ENCODE data around the gene CDKN1B. TPM values are rescaled to one million over a fixed set of nuclear protein-coding genes. Genes with fewer than 3 reads are reported as not detected.
"Not testable (repeated sequence)": the region's sequence is repeated elsewhere in the genome, so short reads cannot be mapped to it uniquely, and the experiment has no call there.

The CDKN1B gene
- polyA plus RNA-seq, 5 donors, result 59.9 to 69.8 (median 64.7) TPM

DNA sequence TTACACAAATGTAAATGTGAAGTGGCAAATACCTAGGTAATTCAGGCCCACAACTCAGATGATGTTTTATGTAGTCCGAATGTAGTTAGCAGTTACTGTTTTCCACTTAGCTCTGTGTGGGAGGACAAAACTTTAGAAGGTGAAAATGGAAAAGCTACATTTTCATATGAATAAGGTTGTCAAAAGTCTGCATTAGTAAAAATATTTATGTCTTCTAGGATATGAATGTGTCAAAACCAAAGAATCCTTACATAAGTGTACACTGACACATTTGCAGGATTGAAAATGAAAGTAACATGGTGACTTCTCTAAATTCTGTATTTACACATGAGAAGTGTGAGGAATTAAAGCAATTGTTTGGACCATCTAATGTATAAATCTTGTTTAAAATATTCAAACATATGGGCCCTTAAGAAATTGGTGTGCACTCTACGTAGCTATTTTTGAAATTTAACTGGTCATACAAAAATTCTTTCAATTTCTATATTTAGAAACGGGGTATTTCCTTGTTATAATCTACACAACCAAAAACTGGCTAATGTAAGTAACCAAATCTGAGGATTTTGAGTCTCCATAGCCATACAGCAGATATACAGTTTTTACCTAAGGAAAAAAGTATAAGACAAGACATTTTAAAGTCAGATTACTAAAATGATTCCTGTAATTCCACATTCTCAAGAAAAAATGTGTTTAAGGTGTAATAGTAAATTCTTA lies 5.4 kb downstream of the CDKN1B start:
- peak in 1 of 2 donors; percentile 43 for DNase-seq

DNA sequence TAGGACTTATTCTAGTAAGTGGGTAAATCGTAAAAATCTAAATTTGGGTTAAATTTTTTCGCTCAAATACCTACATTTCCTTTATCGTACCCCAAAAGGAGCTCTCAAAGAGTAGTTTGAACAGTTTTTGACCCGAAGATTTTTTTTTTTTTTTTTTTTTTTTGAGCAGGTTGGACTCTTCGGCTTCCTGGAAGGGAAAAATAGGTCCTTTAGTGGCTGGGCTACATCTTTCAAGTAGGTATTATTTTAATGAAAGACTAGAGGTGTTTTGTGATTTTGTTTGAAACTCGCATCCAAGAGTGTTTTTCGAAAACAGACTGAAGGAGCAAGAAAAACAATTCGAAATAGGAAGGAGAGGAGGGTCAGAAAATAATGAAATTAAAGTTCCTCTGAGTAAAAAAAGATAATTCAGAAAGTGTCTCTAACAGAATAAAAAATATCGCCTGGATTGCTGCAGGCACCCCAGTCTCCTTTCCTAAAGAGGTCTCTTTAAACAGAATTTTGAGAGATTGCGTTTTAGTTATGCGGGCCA lies 6.0 kb downstream of the CDKN1B start:
- no peak for DNase-seq

DNA sequence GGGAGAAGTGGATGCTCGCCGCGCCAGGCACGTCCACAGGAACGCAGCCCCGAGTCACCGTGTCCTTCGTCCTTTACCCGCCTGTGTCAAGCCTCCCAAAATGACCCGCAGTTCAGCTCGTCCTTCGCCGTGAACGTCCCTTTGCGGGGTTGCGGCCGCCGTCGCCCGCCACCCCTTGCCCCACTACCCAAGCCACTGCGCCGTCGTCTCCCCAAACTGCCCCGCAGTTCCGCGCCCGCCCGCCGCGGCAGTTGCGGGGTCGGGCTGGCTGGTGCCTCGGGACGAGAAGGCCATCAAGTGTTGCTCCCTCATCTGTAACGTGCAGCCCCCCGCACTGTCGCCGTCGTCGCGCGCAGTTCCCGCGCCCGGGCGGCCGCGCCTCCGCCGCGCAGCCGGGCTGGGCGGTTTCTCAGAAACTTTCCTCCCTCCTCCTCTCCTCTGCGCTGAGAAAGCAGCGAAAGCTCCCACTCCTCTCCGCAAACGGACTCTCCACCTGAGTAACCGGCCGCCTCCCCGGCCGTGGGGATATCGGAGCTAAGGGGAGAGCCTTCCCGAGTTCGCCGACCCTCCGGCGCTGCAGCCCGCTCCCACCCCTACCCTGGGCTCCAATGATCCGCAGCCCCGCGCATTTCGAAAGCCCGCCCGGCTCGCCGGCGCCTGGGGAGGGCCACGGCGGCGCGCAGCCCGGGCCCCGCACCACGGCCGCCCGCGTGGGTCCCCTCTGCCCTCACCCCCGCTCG lies 6.7 kb downstream of the CDKN1B start:
- DNase-seq, result no peak

DNA sequence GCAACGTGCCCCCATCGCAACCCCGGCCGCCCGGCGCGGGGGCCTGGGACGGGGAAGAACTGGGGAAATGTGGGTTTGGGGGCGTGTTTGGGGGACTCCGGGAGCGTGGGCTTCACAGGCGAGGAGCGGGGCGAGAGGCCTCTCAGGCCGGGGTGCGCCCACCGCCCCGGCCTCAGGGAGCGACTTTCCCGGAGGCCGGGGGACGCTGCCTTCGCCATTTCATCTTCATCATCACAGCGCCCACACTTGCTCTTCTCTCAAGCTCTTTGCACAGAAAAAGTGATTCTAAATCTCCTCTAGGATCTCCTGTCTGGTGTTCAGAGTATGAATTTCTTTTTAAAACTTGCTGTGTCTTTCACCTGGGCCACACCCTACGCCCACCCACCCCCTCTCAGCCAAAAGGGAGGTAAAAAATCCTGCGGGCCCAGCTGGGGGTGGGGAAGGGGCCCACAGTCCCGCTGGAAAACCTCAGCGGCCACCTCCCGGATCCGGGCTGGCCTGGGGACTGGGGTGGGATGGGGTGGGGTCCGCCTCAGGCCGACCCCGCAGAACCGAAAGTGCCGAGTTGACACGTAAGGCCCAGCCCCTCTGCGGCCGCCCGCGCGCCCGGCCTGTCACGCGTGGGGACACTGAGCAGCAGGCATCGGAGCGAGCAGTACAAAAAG lies 7.4 kb downstream of the CDKN1B start:
- no peak for DNase-seq

DNA sequence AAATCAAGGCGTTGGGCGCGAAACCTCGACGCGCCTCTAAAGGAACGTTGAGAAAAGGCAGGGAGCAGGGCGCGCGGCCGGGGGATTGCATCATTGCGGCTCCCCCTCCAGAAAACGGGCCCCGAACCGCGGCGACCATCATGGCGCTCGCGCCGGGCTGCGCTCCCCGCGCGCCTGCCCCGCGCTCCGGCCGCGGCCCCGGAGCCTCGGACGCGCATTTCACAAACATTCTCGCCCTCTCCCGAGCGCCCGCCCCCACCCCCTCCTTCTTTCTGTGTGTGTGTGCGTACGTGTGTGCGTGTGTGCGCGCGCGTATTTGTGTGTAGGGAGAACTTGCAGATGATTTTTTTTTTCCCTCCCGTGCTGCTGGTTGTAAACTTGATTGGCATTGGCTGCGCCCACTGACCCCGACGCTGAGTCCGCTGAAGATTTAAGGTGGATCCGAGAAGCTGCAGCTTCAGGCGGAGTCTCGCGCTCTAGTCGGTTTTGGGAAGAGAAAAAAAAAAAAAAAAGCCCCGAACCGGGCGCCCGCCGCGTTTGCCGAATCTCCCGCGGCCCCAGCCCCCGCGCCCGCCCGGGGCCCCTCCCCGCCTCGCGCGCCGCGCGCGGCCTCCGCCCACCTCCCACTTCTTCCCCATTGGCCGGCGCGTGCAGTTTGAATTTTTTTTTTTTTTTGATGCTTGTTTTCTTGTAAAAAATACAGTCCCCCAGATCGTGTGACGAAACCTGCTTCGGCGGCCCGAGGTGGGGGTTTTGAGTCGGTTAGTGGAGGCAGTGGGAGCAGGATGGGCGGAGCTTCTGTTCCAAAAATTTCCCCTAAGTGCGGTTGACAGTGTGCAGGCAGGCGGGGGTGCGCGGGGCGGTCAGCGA lies 8.2 kb downstream of the CDKN1B start:
- peak; percentile 97 to 99 for DNase-seq

DNA sequence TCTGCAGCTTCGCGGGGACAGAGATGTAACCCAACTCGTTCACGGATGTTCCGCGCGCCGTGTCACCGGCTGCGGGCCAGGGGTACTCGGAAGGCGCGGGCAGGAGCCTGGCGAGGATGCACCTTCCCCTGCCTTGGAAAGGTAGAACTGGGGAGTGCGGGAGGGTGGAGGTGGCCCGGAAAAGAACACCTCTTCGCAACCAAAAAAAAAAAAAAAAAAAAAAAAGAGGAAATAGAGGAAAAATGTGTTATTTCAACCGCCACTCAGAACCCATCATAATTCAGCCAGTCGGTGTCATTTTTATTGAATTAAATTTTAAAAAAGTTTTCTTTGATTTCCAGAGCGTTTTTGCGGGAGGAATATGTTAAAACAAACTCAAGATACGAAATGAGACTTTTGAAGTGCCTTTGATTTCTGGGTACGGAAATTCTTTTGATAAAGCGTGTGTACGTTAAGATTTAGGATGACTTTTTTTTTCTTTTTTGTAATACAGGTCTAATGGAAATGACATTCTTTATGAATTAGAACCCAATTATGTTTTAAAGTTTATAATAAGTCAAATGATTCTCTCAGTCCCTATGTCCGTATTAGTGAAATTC lies 8.9 kb downstream of the CDKN1B start:
- no peak for DNase-seq

DNA sequence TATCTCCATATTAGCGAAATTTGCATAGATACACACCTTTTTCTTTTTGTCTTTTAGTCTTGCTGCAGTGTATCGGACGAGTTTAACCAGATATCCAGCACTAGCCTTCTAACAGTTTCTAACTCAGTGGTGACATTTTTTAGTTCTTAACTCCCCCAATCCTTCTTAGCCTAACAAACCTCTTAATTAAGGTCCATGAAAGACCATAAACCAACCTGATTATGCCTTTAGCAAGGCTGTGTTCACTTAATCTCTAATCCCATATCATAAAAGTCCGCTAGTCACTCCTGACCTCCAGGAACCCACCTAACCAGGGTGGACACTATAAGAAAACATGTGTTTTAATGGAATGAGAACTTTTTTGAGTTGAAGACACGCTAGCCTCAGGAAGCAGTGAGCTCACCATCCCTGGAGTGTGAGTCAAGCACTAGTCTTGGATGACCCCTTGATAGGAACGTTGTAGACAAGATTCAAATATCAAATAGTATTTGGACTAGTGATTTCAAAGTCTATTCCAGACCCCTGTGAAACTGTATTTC lies 9.5 kb downstream of the CDKN1B start:
- no peak for DNase-seq

DNA sequence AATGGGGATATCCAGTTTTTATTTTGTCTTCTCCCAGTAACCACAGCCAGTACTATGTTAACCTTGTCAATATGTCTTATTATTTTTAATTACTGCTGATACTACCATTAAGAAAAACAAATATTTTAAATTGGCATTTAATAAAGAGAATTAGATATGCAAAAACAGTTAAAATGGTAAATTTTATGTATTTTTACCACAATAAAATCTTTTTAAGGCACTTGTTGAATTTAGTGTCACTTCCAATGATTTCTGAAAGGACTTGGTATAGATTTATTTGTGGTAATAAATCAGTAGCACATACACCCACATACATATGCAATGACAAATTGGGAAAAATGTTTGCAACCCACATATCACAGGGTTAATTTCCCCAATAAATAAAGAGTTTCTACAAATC lies 14.0 kb downstream of the CDKN1B start:
- no peak for DNase-seq

DNA sequence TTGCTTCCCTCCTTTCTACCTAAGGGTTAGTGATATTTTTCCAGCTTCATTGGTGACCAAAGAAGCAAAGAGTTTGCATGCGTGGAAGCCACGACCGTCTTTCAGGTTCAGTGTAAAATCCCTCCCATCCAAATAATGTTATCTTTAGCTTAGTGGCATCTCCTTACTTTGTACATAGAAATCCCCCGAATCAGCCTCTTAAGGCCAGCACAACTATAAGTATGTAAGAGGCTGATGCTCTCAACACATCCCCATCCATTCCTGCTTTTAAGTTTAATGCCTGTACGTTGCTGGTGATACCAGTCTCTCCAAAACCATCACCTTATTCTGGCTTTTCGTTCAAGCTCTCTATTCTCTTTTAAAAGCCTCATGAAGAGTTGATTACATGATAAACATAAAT lies 14.6 kb downstream of the CDKN1B start:
- no peak for DNase-seq

DNA sequence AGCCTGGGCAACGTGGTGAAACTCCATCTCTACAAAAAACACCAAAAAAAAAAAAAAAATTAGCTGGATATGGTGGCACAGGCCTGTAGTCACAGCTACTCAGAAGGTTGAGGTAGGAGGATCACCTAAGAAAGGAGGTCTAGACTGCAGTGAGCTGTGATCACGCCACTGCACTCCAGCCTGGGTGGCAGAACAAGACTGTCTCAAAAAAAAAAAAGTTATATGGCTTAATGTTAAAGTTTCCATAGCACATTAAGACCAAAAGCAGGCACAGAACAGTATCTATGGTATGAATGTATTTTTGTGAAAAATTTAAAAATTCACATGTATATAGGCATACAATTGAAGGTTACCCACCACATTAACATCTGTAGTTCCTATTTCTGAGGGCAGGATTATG lies 15.9 kb downstream of the CDKN1B start:
- DNase-seq, result no peak

DNA sequence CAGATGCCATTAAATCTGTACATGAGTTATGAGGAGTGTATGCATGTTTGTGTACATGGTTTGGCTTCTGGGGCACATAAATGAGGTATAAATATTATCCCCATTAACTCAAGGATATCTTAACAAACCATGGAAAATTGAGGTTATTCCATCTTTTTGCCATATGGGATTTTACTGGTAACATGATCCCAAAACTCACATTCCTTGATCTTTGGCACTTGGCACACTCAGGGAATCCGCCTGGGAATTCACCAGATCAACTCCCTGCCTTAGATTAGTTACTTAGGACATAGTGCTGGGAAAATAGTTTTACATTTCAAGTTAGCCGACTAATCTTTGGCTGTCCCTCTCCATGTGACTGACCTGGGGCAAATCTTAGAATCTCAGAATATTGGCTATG lies 16.9 kb downstream of the CDKN1B start:
- no peak for DNase-seq

DNA sequence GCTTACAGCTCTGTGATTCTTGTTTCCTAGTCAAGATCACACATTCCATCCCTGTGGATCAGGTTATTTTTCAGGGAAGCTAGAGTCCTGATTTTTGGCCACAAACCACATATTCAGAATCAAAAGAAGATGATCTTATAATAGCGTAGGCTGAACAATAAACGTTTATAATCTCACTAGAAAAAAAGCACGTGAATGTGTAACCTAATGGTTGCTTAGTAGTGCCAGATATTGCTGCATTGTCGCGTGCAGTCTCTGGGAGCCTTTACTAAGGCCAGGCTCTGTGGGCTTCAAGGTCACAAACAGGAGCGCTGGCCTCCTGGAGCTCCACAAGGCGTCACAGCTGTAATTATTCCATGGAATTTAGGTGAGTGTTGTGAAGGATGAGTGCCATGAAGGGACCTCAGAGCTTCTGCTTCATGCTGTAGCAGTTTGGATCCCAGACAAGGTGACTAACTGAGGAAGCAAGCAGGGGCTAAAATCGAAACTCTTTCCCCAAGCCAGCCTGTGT lies 17.4 kb downstream of the CDKN1B start:
- no peak for DNase-seq

DNA sequence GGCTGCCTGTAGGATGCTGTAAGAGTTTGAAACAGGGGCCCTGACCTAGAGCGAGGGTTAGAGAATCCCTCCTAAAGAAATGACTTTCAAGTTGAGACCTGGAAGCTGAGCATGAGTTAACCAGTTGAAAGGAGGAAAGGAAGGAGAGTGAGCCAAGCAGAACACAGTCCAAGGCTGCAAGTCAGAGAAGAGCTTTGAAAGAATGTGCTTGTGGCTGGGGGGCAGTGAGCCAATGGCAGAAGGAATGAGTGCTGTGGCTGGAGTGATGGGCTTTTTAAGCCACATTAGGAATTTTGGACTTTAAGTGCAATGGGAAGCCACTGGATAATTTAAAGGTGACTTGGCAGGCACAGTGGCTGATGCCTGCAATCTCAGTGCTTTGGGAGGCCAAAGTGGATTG lies 18.1 kb downstream of the CDKN1B start:
- no peak for DNase-seq

DNA sequence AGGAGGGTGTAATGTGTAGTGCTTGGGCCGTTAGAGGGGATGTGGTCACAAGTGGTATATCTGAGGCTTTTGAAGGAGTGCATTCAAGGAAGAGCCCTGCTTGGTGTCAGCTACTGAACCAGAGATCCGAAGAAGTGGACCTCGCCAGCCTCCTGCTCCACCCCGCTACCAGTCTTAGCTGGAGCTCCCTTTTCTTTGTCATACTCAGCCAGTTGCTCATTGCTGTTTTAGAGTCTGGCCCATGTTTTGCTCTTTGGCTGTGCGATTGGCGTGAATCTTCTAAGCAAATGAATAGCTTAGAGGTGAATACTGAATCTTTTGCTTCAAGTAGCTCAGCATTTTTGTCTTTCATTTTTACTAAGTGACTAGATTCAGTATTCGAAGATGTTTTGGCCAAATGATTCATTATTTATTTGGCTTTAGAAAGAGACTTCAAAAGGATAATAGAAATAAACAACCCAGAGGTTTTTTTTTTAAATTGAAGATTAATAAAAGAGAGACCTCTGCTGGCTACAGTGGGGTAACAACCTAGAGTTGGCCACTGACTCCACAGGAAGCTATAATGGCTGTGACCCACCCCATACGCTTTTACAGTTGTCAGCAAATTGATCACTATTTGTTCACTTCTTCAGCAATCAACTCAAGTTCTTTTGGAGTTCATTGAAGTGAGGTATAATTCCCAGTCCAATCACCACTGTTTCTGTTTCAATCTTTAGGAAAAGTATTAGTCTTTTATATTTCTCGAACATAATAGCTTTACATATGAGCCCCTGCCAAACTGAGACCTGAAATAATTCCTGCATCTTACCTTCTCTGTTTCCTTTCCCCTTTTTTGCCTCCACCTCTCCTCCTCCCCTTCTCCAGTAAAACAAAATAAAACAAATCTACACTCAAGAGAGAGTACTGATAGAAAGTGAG lies 19.9 kb downstream of the CDKN1B start:
- DNase-seq, result no peak

DNA sequence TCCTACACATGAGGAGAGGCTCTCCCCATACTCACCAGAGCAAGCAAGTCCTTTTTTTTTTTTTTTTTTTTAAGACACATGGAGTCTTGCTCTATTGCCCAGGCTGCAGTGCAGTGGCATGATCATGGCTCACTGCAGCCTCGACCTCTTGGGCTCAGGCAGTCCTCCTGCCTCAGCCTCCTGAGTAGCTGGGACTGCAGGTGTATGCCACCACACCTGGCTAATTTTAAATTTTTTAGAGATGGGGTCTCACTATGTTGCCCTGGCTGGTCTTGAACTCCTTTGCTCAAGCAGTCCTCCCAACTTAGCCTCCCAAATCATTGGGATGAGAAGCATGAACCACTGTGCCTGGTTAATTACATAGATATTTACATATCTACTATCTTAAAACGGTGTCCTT lies 21.0 kb downstream of the CDKN1B start:
- not testable (repeated sequence) for DNase-seq

DNA sequence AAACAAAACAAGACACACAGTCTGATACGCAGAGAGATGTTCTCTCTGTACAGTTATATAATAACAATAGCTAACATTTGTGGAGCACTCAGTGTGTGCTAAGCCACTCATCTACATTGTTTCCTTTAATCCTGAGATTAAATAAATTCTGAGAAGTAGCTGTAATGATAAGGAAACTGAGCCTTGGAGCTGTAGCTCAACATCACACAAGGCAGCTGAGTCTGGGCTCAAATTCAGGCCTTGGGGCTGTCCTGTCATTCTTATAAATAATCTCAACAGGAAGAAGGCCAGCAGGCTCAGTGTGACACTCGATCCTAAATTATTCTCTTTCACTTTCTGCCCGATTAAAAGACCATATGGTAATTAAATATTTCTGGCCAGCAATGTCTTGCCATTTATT lies 24.5 kb downstream of the CDKN1B start:
- DNase-seq, result no peak

DNA sequence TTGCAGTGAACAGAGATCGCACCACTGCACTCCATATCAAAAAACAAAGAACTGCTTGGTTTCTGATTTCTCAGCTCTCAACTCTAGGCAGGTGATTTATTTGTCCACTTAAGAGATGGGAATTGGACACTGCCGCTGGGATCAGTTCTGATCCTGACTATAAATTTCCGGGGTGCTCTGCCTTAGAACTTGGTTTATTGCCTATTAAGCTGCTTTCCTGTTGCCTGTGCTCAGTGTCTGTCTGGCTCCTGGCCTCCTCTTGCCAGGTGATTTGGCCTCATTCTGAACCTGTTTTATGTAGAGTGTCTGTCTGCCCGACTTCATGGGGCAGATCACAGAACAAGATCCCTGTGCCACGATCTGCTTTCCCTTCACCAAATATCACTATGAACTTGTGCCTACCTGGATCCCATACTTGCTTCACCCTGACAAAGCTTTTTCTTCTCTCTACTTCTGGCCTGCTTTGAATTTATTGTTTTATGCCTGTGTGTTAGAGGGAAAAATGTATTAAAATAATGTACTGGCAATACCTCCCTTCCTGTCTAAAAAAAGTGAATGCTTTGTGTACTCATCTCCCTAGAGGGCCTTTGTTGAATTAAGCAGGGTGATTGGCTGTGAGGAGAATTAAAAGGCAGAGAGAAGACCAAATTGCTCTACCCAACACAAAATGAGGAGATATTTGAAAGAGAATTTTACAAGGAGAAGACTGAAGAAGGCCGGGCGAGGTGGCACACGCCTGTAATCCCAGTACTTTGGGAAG lies 27.6 kb downstream of the CDKN1B start:
- DNase-seq, result no peak

DNA sequence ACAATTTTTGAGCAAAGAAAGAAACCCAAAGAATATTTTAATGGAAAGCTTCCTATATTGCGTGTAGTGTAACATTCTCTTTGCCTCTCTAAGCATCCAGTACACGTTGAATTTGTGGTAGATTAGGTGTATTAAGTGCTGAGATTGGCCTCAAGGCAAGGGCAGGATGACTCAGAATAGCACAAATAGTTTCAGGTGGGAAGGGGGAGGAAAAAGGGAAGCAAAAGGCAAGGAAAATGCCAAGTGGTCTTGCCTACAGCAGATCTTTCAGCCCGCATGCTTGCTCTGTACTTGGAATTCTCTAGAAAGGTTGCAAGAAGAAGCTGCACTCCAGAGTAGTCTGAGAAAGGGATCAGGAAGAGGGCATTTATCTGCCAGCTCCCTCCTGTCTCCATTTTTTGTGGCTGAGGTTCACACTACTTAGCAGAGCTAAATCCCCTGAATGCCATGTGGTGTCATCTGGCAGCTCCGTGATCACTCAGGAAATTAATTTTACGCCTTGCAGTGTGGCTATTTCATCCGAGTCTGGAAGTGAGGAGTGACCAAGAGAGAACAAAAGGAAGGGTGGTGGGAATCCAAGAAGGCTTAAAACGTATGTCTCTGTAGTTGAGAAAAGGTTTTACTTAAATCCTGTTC lies 28.5 kb downstream of the CDKN1B start:
- DNase-seq, result no peak

Measured in right lung (tissue), 5 donors.